Breast epithelium (tissue), 4 donors: Measurements from ENCODE around the gene METAP1. TPM values are rescaled to one million over a fixed set of nuclear protein-coding genes. Genes with fewer than 3 reads are reported as not detected.
"Not testable (repeated sequence)": the region's sequence is repeated elsewhere in the genome, so short reads cannot be mapped to it uniquely, and the experiment has no call there.

Source experiments
- DNase-seq, 2 donors: peaks; one replicate each; pipeline ENCODE4 v3.0.0-alpha.2; 2019; ENCODE audit warnings: low spot score in 2 of 2
- H3K27ac ChIP-seq, 2 donors: fragments of 200-600 bp; sonication (generic) in 1 of 2; one replicate each; pipeline ENCODE4 v1.5.1; 2016 to 2019; ENCODE audit warnings: mild to moderate bottlenecking in 1 of 2
- H3K27me3 ChIP-seq, 2 donors: fragments of 200-600 bp; sonication (generic) in 1 of 2; one replicate each; pipeline versions ENCODE4 v1.5.1 to v1.6.0; 2017 to 2019; ENCODE audit warnings: control low read depth in 1 of 2, mild to moderate bottlenecking in 1 of 2
- H3K36me3 ChIP-seq: fragments of 200-600 bp; one replicate; pipeline ENCODE4 v1.5.1; 2019
- H3K4me1 ChIP-seq, 2 donors: fragments of 200-600 bp; sonication (generic); one replicate each; pipeline ENCODE4 v1.5.1; 2016 to 2019; ENCODE audit warnings: control low read depth in 1 of 2
- H3K4me3 ChIP-seq, 3 donors: fragments of 200-600 bp; sonication (generic); 1 replicate in 2 of 3; 2 replicates in 1 of 3; pipeline ENCODE4 v1.5.1; 2016 to 2019; ENCODE audit warnings: mild to moderate bottlenecking in 3 of 3, moderate library complexity in 2 of 3
- H3K9me3 ChIP-seq, 2 donors: fragments of 200-600 bp; sonication (generic) in 1 of 2; one replicate each; pipeline ENCODE4 v1.5.1; 2016 to 2019; ENCODE audit warnings: control low read depth in 1 of 2
- POLR2A ChIP-seq: fragments of 450-650 bp; IDR thresholded peaks from one replicate; pipeline ENCODE4 v1.6.1; 2016; ENCODE audit warnings: antibody characterized with exemption, mild to moderate bottlenecking, moderate library complexity
- POLR2AphosphoS5 ChIP-seq, 3 donors: sonication (generic); formaldehyde crosslinking; IDR thresholded peaks; one replicate each; pipeline ENCODE4 v1.6.1; 2017; ENCODE audit warnings: antibody characterized with exemption in 3 of 3
- intact Hi-C: fragments of 100-400 bp; cut with DNase I; formaldehyde crosslinking; loops from one replicate; pipeline ENCODE4 v1.15.1; 2023; ENCODE audit warnings: low total_unique reads
- total RNA-seq, 3 donors: library from RNA; depleted of rRNA; stranded (reverse); fragments of >200 nt; gene quantifications; one replicate each; pipeline ENCODE4 v1.1.0, GENCODE V29; 2016
- TF ChIP-seq, protein P1 (sequence below), 3 donors: fragments of 450-650 bp; IDR thresholded peaks; one replicate each; pipeline ENCODE4 v1.5.1; 2016 to 2017; ENCODE audit warnings: antibody characterized with exemption in 3 of 3, mild to moderate bottlenecking in 3 of 3, moderate library complexity in 3 of 3

Gene METAP1
- total RNA-seq, 3 donors from 2014 or later = 22.9 to 54.2 (median 36.7) TPM

DNA sequence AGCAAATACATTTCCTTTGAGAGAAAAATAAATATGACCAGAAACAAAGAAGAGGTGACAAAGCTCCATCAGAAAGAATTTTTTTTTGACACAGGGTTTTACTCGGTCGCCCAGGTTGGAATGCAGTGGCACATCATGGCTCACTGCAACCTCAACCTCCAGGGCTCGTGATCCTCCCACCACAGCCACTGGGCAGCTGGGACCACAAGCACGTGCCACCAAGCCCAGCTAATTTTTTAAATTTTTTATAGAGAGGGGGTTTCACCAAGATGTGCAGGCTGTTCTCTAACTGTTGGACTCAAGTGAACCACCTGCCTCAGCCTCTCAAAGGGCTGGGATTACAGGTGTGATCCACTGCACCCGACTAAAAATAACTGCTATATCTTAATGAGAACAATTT lies 82.8 kb downstream of the METAP1 start:
- Histone ChIP-seq H3K4me3 (no peak overlapping the region), H3K27me3 (no peaks in the 10 kb centered on the region), H3K27ac (no peak overlapping the region), H3K4me1 (no peaks in the 10 kb centered on the region), H3K9me3 (no peaks in the 10 kb centered on the region), H3K36me3 (no peaks in the 10 kb centered on the region)
- intact Hi-C loops = no loop called here
- DNase-seq = no peak
- TF ChIP-seq POLR2A = no peak
- no peak for TF ChIP-seq POLR2AphosphoS5 (IDR thresholded peaks at IDR 0.05)
- TF ChIP-seq, protein P1, sequence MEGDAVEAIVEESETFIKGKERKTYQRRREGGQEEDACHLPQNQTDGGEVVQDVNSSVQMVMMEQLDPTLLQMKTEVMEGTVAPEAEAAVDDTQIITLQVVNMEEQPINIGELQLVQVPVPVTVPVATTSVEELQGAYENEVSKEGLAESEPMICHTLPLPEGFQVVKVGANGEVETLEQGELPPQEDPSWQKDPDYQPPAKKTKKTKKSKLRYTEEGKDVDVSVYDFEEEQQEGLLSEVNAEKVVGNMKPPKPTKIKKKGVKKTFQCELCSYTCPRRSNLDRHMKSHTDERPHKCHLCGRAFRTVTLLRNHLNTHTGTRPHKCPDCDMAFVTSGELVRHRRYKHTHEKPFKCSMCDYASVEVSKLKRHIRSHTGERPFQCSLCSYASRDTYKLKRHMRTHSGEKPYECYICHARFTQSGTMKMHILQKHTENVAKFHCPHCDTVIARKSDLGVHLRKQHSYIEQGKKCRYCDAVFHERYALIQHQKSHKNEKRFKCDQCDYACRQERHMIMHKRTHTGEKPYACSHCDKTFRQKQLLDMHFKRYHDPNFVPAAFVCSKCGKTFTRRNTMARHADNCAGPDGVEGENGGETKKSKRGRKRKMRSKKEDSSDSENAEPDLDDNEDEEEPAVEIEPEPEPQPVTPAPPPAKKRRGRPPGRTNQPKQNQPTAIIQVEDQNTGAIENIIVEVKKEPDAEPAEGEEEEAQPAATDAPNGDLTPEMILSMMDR (IDR thresholded peaks at IDR 0.05) = no peak

DNA sequence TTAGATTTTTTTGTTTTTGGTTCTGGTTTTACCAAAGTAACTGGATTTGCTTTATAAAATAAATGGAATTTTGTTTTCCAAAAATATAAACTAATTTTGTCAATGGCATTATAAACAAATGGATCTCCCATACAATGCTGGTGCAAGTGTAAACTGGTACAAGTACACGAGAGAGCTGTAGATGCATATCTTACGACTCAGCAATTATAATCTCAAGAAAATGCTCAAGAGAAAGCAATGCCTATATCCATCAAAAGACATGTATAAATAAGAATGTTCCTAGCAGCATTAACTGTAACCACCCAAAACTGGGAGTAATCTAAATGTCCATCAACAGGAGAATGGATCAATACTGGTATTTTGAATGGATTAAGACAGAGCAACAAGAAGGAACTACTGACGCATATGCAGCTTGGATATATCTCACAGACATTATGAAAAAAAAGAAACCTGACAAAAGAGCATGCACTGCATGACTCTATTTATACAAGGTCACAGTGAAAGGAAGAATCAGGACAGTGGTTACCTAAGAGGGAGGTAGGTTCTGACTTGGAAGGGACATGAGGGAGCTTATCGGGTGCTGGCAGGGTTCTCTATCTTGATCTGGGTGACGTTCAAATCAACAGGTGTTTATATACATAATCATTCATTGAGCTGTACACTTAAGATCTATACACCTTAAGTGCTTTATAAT lies 83.6 kb downstream of the METAP1 start:
- Histone ChIP-seq H3K9me3 (no peaks in the 10 kb centered on the region), H3K4me1 (no peaks in the 10 kb centered on the region), H3K27me3 (no peaks in the 10 kb centered on the region), H3K27ac (no peak overlapping the region), H3K36me3 (no peaks in the 10 kb centered on the region), H3K4me3 (no peak overlapping the region)
- DNase-seq = no peak
- intact Hi-C loops = no loop called here
- TF ChIP-seq, protein P1 (IDR thresholded peaks at IDR 0.05) = no peak
- TF ChIP-seq POLR2A (no peak), POLR2AphosphoS5 (IDR thresholded peaks at IDR 0.05) (no peak)

DNA sequence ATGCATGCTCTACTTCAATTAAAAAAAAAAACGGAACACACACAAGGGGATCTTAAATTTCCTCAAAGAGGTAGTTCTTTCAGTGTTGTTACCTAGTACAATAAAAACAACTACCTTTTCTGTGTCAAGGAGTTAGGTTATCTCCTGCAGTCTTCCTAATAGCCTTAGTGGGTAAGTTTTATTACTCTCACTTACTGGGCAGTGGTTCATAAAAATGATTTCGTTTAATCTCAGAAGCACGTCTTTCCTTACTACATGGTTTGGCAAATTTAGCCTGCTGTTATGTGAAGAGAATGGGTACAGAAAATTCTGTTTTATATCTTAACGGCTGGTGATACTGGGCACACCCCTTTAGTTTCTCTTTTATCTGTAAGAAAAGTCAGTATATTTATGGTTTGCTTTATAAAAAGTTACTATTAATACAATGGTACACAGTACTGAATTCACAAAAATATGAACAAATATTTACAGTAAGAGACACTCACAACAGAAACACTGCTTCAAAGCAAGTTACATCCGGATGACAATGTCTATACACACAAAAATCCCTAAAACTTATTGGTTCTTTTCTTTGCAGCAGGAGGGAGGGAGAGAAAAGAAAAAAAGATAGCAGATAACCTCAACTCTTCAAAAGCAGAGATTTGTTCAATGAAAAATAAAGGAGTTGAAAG lies 84.2 kb downstream of the METAP1 start:
- no peaks in the 10 kb centered on the region for H3K4me1 ChIP-seq
- no peak for TF ChIP-seq POLR2AphosphoS5 (IDR thresholded peaks at IDR 0.05)
- TF ChIP-seq, protein P1 (IDR thresholded peaks at IDR 0.05) = no peak
- no peak for TF ChIP-seq POLR2A
- no peak overlapping the region for H3K4me3 ChIP-seq
- no peaks in the 10 kb centered on the region for H3K9me3 ChIP-seq
- intact Hi-C loops = no loop called here
- no peaks in the 10 kb centered on the region for H3K36me3 ChIP-seq
- no peak for DNase-seq
- H3K27ac ChIP-seq = no peak overlapping the region
- H3K27me3 ChIP-seq = no peaks in the 10 kb centered on the region

DNA sequence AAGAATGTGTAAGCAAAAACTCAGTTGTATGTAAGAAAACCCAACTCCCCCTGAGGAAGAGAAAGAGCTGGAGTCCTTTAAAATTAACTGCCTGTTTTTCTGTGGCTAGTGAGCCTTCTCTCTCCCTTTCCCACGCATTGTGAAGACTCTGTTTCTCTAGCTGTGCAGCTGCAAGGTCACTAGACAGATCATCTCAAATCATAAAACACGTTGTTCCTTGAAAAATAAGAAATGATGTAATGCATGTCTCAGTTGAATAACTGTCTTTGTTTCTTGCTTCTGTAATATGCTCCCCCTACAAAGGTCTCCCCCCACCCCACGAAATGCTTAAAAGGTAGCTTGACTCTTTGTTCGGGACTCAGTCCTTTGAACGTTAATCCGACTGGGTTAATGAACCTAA lies 85.3 kb downstream of the METAP1 start:
- intact Hi-C loops, H3K4me3 ChIP-seq, H3K9me3 ChIP-seq, H3K27ac ChIP-seq, H3K36me3 ChIP-seq, H3K27me3 ChIP-seq, DNase-seq, H3K4me1 ChIP-seq: not testable (repeated sequence)

DNA sequence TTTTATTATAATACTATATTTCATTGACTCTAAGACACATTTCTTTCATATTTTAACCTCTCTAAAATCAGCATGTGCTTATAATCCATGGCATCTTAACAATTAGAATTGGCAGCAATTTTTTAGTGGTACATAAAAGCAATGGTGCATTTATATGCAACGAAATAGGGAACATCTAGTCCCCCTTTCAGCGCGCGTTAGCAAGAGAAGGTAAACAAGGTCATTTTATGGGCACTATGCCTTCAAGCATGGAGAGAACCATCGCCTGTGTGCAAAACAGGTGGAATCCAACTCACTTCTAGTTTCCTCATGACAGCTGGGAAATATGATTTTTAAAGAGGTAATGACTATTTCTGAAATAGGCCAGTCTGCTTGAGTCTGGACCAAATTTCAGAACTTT lies 86.7 kb downstream of the METAP1 start:
- no peaks in the 10 kb centered on the region for H3K36me3 ChIP-seq

More for the DNA sequence above, 86.7 kb downstream of the METAP1 start:
- no peak overlapping the region for H3K27ac ChIP-seq
- H3K4me3 ChIP-seq = no peak overlapping the region
- no peaks in the 10 kb centered on the region for H3K4me1 ChIP-seq
- H3K27me3 ChIP-seq = no peaks in the 10 kb centered on the region
- H3K9me3 ChIP-seq = no peaks in the 10 kb centered on the region
- TF ChIP-seq POLR2AphosphoS5 (IDR thresholded peaks at IDR 0.05) (no peak), POLR2A (no peak)
- TF ChIP-seq, protein P1 (IDR thresholded peaks at IDR 0.05) = no peak
- intact Hi-C loops = no loop called here
- DNase-seq = no peak
